VCaP (cell line): ENCODE data around the gene GABBR1.
A peak's percentile ranks its signal among the peaks of the same experiment; 100 is the strongest.

Experiments used
- H3K27ac ChIP-seq: fragments of 450-650 bp; 2 replicates; pipeline ENCODE4 v1.5.1; 2017
- CTCF ChIP-seq: fragments of 450-650 bp; conservative IDR thresholded peaks from 2 replicates; pipeline ENCODE4 v1.5.1; 2017; ENCODE audit warnings: mild to moderate bottlenecking, moderate library complexity

The GABBR1 gene

GRCh38 chr6:29610540-29610939 lies 22.4 kb downstream of the GABBR1 start:
- no peak overlapping the region for H3K27ac ChIP-seq

GRCh38 chr6:29608131-29608530 lies 24.9 kb downstream of the GABBR1 start:
- no peak for TF ChIP-seq CTCF
- H3K27ac ChIP-seq, result no peak overlapping the region

More at GRCh38 chr6:29610540-29610939, 22.4 kb downstream of the GABBR1 start:
- no peak for TF ChIP-seq CTCF

- no peak for TF ChIP-seq CTCF
- H3K27ac ChIP-seq, result no peak overlapping the region
These were observed 29.1 kb downstream of the GABBR1 start for GRCh38 chr6:29603930-29604329.

GRCh38 chr6:29603456-29603855 lies 29.5 kb downstream of the GABBR1 start:
- H3K27ac ChIP-seq, result no peak overlapping the region

GRCh38 chr6:29602564-29603361 lies 30.2 kb downstream of the GABBR1 start:
- no peak overlapping the region for H3K27ac ChIP-seq
- TF ChIP-seq CTCF, result peak; percentile 48

More at GRCh38 chr6:29603456-29603855, 29.5 kb downstream of the GABBR1 start:
- TF ChIP-seq CTCF, result no peak

- H3K27ac ChIP-seq, result no peak overlapping the region
- no peak for TF ChIP-seq CTCF
These were observed 34.7 kb downstream of the GABBR1 start for GRCh38 chr6:29598172-29598747.

- TF ChIP-seq CTCF, result no peak
- no peak overlapping the region for H3K27ac ChIP-seq
These were observed 35.8 kb downstream of the GABBR1 start for GRCh38 chr6:29597184-29597583.
